Stimulated activated effector memory CD8-positive, alpha-beta T cell treated with anti-CD3 and anti-CD28 coated beads, Interleukin-12 subunit alpha, Interleukin-12 subunit beta, amount 100 ng/mL, for 72 hours (primary cell): ENCODE results near the gene KBTBD13.
A peak's percentile ranks its signal among the peaks of the same experiment; 100 is the strongest.

Experiments used
- ATAC-seq: fragments of 150-1000 bp; cut with Tn5 transposase; 2 replicates; pipeline ENCODE4 v1.10.0; 2021
- DNase-seq, 2 donors: peaks; one replicate each; pipeline ENCODE4 v3.0.0; 2021 to 2022; ENCODE audit warnings: low spot score in 2 of 2
- H3K27ac Mint-ChIP-seq: one replicate; pipeline ENCODE4 v1.8.0; 2022; ENCODE audit warnings: mild to moderate bottlenecking, mixed read lengths
- H3K36me3 Mint-ChIP-seq: one replicate; pipeline ENCODE4 v1.8.0; 2022; ENCODE audit warnings: mild to moderate bottlenecking, mixed read lengths
- H3K4me1 Mint-ChIP-seq: one replicate; pipeline ENCODE4 v1.8.0; 2022; ENCODE audit warnings: mixed read lengths
- H3K4me3 Mint-ChIP-seq: one replicate; pipeline ENCODE4 v1.8.0; 2022; ENCODE audit warnings: mild to moderate bottlenecking, mixed read lengths
- H3K9me3 Mint-ChIP-seq: one replicate; pipeline ENCODE4 v1.8.0; 2022; ENCODE audit warnings: mixed read lengths

Gene KBTBD13

GRCh38 chr15:65076486-65077290 lies at the start of gene KBTBD13:
TSS of gene KBTBD13 (plus strand) at chr15:65076746. CDS start at chr15:65076816, 70 bp downstream.
- Mint-ChIP-seq H3K4me1 (peaks cover 6% of the 10 kb centered on the region), H3K36me3 (no peaks in the 10 kb centered on the region), H3K4me3 (no peak within 1 kb of the TSS)

GRCh38 chr15:65026756-65027155 lies 49.8 kb upstream of the KBTBD13 start:
- H3K4me3 Mint-ChIP-seq, result no peak overlapping the region
- H3K4me1 Mint-ChIP-seq, result peaks cover 8% of the 10 kb centered on the region
- no peak overlapping the region for H3K27ac Mint-ChIP-seq
- DNase-seq (peak in 1 of 2 donors; percentile 47), ATAC-seq (no peak)
- H3K9me3 Mint-ChIP-seq, result no peaks in the 10 kb centered on the region
- H3K36me3 Mint-ChIP-seq, result peaks cover 54% of the 10 kb centered on the region

More at GRCh38 chr15:65076486-65077290, at the start of gene KBTBD13:
- no peaks in the 10 kb centered on the region for H3K9me3 Mint-ChIP-seq
- ATAC-seq, result no peak
- H3K27ac Mint-ChIP-seq, result no peak within 1 kb of the TSS
- DNase-seq, result no peak

GRCh38 chr15:65027593-65027992 lies 49.0 kb upstream of the KBTBD13 start:
- Mint-ChIP-seq H3K27ac (no peak overlapping the region), H3K9me3 (no peaks in the 10 kb centered on the region), H3K36me3 (peaks cover 46% of the 10 kb centered on the region), H3K4me3 (peak overlapping the region; percentile 81), H3K4me1 (peaks cover 8% of the 10 kb centered on the region)
- DNase-seq, result no peak
- no peak for ATAC-seq

- H3K4me1 Mint-ChIP-seq, result peaks cover 12% of the 10 kb centered on the region
- peaks cover 38% of the 10 kb centered on the region for H3K36me3 Mint-ChIP-seq
- no peaks in the 10 kb centered on the region for H3K9me3 Mint-ChIP-seq
- peak overlapping the region; percentile 58 for H3K27ac Mint-ChIP-seq
- DNase-seq (peak in 1 of 2 donors; percentile 49), ATAC-seq (no peak)
- H3K4me3 Mint-ChIP-seq, result peak overlapping the region; percentile 81
Observed at GRCh38 chr15:65028338-65028737, 48.2 kb upstream of the KBTBD13 start.

- H3K4me1 Mint-ChIP-seq, result peaks cover 14% of the 10 kb centered on the region
- peaks cover 30% of the 10 kb centered on the region for H3K36me3 Mint-ChIP-seq
- ATAC-seq (peak; percentile 92), DNase-seq (peak; percentile 85 to 93)
- H3K27ac Mint-ChIP-seq, result peak within 1 kb of the TSS; percentile 58
- no peaks in the 10 kb centered on the region for H3K9me3 Mint-ChIP-seq
- H3K4me3 Mint-ChIP-seq, result peak within 1 kb of the TSS; percentile 81
Observed at GRCh38 chr15:65028921-65029735, 47.4 kb upstream of the KBTBD13 start, which contains the start of gene MTFMT. TSS of gene MTFMT (minus strand) at chr15:65029639. CDS start at chr15:65029613, 26 bp downstream.

- Mint-ChIP-seq H3K4me3 (peak overlapping the region; percentile 81), H3K9me3 (no peaks in the 10 kb centered on the region), H3K4me1 (peaks cover 14% of the 10 kb centered on the region), H3K27ac (no peak overlapping the region), H3K36me3 (peaks cover 24% of the 10 kb centered on the region)
- no peak for ATAC-seq
- DNase-seq, result no peak
Observed at GRCh38 chr15:65029736-65030208, 46.8 kb upstream of the KBTBD13 start.

GRCh38 chr15:65032801-65033537 lies 43.6 kb upstream of the KBTBD13 start:
- H3K27ac Mint-ChIP-seq, result no peak overlapping the region
- no peaks in the 10 kb centered on the region for H3K36me3 Mint-ChIP-seq
- DNase-seq (peak in 1 of 2 donors; percentile 62), ATAC-seq (peak; percentile 71)
- H3K4me3 Mint-ChIP-seq, result peak overlapping the region; percentile 22
- peaks cover 13% of the 10 kb centered on the region for H3K4me1 Mint-ChIP-seq
- H3K9me3 Mint-ChIP-seq, result no peaks in the 10 kb centered on the region

GRCh38 chr15:65033659-65034269 lies 42.8 kb upstream of the KBTBD13 start:
- Mint-ChIP-seq H3K27ac (no peak overlapping the region), H3K9me3 (no peaks in the 10 kb centered on the region), H3K36me3 (no peaks in the 10 kb centered on the region), H3K4me3 (peak overlapping the region; percentile 22), H3K4me1 (peaks cover 5% of the 10 kb centered on the region)
- no peak for ATAC-seq
- no peak for DNase-seq

GRCh38 chr15:65034719-65035118 lies 41.8 kb upstream of the KBTBD13 start:
- ATAC-seq, result no peak
- no peak overlapping the region for H3K27ac Mint-ChIP-seq
- peaks cover 5% of the 10 kb centered on the region for H3K4me1 Mint-ChIP-seq
- H3K4me3 Mint-ChIP-seq, result no peak overlapping the region
- no peaks in the 10 kb centered on the region for H3K36me3 Mint-ChIP-seq
- DNase-seq, result no peak
- no peaks in the 10 kb centered on the region for H3K9me3 Mint-ChIP-seq

- no peak overlapping the region for H3K27ac Mint-ChIP-seq
- H3K4me3 Mint-ChIP-seq, result no peak overlapping the region
- no peaks in the 10 kb centered on the region for H3K36me3 Mint-ChIP-seq
- ATAC-seq (no peak), DNase-seq (no peak)
- H3K9me3 Mint-ChIP-seq, result no peaks in the 10 kb centered on the region
- peaks cover 5% of the 10 kb centered on the region for H3K4me1 Mint-ChIP-seq
Observed at GRCh38 chr15:65037309-65037708, 39.2 kb upstream of the KBTBD13 start.

GRCh38 chr15:65038428-65038827 lies 38.1 kb upstream of the KBTBD13 start:
- H3K9me3 Mint-ChIP-seq, result no peaks in the 10 kb centered on the region
- no peak overlapping the region for H3K4me3 Mint-ChIP-seq
- ATAC-seq (no peak), DNase-seq (no peak)
- no peaks in the 10 kb centered on the region for H3K36me3 Mint-ChIP-seq
- H3K27ac Mint-ChIP-seq, result no peak overlapping the region
- peaks cover under 1% of the 10 kb centered on the region for H3K4me1 Mint-ChIP-seq

GRCh38 chr15:65038836-65039235 lies 37.7 kb upstream of the KBTBD13 start:
- no peaks in the 10 kb centered on the region for H3K4me1 Mint-ChIP-seq
- H3K9me3 Mint-ChIP-seq, result no peaks in the 10 kb centered on the region
- no peak for DNase-seq
- no peak overlapping the region for H3K4me3 Mint-ChIP-seq
- H3K27ac Mint-ChIP-seq, result no peak overlapping the region
- ATAC-seq, result no peak
- H3K36me3 Mint-ChIP-seq, result no peaks in the 10 kb centered on the region

- no peaks in the 10 kb centered on the region for H3K9me3 Mint-ChIP-seq
- no peak overlapping the region for H3K27ac Mint-ChIP-seq
- ATAC-seq (no peak), DNase-seq (no peak)
- H3K4me1 Mint-ChIP-seq, result no peaks in the 10 kb centered on the region
- no peaks in the 10 kb centered on the region for H3K36me3 Mint-ChIP-seq
- H3K4me3 Mint-ChIP-seq, result no peak overlapping the region
Observed at GRCh38 chr15:65040461-65040860, 36.1 kb upstream of the KBTBD13 start.

GRCh38 chr15:65041787-65042186 lies 34.8 kb upstream of the KBTBD13 start:
- no peak for ATAC-seq
- no peaks in the 10 kb centered on the region for H3K9me3 Mint-ChIP-seq
- H3K36me3 Mint-ChIP-seq, result no peaks in the 10 kb centered on the region
- no peak overlapping the region for H3K27ac Mint-ChIP-seq
- H3K4me3 Mint-ChIP-seq, result no peak overlapping the region
- no peak for DNase-seq
- no peaks in the 10 kb centered on the region for H3K4me1 Mint-ChIP-seq
